Activated naive CD4-positive, alpha-beta T cell (primary cell): ENCODE data around the gene CNNM4.
A peak's percentile ranks its signal among the peaks of the same experiment; 100 is the strongest.

Experiments used
- DNase-seq, 4 experiments: peaks; one replicate each; lab custom pipeline; 2025; lab: John Stamatoyannopoulos, UW

CNNM4 gene

DNA sequence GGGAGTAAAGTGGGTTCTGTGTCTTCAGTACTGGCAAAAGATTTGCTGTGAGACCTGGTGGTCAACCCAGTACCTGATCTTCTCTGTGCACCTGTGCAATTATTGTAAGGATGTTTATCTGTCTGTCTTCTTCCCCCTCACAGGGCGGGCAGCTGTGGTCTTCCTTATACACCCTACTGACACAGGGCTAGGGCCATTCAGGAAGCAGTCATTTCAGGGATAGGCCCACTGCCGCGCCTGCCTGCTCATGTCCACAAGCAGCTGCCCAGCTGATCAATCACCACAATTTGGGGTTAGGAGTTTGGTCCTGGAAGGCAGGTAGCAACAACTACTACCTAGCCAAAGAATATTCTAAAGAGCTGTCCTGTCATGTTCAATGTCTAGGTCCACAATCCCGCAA lies 1.2 kb upstream of the CNNM4 start:
- no peak for DNase-seq

- DNase-seq: peak; percentile 59 to 82 (median 66)
These were observed 507 bp downstream of the CNNM4 start for GRCh38 chr2:96760986-96761832.

DNA sequence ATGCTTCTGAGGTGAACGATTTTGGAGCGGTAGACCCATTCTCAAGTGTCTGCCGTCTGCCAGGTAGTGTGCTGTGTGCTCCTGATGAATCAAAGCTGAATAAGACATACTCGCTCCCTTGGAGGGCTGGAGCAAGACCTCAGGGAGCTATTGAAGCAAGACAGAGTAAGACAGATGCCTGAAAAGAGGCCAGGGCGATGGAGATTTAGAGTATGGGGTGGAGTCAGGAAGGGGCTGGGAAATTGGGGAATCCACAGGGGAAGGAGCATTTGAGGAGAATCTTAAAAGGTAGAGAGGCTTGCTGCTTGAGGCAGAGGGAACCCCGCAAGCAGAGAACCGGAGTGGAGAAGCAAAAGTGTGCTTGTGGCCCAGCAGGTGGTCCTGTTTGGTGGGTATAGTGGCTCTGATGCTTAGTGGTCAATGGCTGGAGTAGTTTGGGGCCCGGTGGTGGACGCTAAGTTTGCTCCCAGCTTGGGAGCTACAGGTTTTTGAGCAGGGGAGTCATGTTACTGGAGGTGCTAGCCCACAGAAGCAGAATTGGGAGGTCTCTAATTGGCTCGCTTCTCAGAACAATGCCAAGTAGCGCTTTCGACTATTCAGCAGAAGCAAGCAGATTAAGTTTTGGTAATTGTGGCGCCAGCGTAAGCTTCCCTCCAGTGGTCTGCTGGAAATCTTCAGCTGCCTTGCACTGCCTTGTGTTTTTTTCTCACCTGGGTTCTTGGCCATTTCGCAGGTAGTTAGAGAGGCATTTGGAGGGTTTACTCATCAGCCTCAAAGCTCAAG lies 2.0 kb downstream of the CNNM4 start:
- no peak for DNase-seq

GRCh38 chr2:96763511-96764252 lies 3.0 kb downstream of the CNNM4 start:
- DNase-seq: peak in 1 of 4 experiments; percentile 4

GRCh38 chr2:96764253-96764637 lies 3.5 kb downstream of the CNNM4 start:
- no peak for DNase-seq

- DNase-seq: no peak
These were observed 6.6 kb downstream of the CNNM4 start for GRCh38 chr2:96767135-96767871.

GRCh38 chr2:96768083-96768561 lies 7.4 kb downstream of the CNNM4 start:
- DNase-seq: no peak

DNA sequence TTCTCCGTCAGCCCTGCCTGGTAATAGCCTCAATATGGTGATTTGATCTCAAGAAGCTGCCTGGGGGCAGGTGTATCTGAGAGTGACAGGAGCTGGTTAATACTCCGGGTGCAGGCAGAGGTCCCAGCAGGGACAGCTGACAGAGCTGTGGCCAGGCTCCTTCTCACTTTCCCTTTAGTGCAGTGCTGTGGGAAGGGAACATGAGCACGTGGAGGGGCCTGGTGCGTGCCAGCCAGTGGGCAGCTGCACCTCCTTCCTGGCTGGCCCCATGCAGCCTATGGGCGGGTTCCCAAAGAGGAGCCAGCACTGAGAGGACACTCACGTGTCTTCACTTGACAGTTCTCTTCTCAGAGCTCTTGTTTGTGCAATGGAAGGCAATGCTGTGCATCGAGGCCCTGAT lies 9.1 kb downstream of the CNNM4 start:
- no peak for DNase-seq

DNA sequence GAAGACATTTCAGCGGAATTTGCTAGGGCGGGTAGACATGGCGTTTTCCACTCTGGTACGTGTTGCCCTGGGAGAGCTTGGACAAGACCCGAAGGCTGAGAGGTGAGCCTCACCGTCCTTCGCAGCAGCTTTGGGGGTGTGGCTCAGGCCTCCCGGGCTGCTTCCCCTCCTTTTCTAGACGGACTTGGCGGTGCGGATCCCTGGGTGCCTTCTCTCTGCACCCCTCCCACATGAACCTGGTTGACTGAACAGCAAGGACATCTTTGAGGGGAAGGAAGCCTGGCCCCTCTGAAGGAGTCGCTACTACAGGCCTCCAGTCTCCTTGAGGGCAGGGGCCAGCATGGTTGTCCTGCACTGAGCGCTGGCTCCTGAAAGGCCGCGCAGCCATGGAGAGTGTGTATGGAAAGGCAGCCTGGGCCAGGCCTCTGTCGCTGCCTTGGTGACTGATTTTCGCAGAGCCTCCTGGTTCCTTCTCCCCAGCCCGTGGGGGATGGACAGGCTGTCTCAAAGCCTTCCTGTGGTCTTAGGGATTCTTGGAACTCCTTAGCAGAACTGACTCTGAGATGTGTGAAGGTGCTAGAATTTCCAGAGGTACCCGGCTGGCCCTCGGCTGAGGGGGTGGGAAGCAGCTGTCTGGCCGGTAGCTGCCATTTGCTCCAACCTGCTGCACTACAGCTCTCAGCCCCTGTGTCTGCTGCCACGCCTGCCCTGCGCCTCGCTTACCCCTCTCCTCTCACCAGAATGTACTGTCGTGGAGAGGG lies 9.9 kb downstream of the CNNM4 start:
- no peak for DNase-seq

- no peak for DNase-seq
These were observed 11.3 kb downstream of the CNNM4 start for GRCh38 chr2:96771796-96772618.

- no peak for DNase-seq
These were observed 12.4 kb downstream of the CNNM4 start for GRCh38 chr2:96772903-96773671.

DNA sequence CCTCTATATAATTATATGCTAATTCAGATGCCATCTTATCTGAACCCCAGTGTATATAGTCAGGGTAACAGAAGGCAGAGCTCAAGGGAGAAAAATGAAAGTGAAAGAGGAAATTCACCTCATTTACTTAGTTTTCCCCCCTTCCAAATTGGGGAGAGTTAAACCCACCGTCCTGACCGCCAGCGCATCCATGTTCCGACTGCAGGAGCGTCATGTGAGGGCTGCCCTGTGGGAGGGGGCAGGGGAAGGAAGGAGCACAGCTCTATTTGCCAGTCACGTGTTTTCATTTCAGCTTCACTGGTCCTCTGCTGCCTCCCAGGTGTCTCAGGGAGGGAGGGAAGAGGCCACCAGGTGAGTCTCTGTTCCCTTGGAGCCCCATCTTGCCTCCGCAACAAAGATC lies 13.2 kb downstream of the CNNM4 start:
- DNase-seq: peak in 1 of 4 experiments; percentile 15

GRCh38 chr2:96775160-96775559 lies 14.5 kb downstream of the CNNM4 start:
- no peak for DNase-seq

- DNase-seq: no peak
These were observed 22.7 kb downstream of the CNNM4 start for GRCh38 chr2:96783388-96783787.

DNA sequence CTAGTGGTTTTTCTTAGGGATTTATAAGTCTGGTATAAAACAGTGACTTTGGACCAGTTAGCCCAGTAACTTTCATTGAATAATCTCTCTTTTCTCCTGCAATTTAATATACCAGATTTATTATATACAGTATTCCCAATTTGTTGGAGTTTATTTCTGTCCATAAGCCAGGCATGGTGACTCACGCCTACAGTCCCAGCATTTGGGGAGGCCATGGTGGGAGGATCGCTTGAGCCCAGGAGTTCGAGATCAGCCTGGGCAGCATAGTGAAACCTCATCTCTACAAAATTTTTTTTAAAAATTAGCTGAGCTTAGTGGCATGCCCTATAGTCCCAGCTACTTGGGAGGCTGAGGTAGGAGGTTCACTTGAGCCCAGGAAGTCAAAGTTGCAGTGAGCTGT lies 26.7 kb downstream of the CNNM4 start:
- no peak for DNase-seq

DNA sequence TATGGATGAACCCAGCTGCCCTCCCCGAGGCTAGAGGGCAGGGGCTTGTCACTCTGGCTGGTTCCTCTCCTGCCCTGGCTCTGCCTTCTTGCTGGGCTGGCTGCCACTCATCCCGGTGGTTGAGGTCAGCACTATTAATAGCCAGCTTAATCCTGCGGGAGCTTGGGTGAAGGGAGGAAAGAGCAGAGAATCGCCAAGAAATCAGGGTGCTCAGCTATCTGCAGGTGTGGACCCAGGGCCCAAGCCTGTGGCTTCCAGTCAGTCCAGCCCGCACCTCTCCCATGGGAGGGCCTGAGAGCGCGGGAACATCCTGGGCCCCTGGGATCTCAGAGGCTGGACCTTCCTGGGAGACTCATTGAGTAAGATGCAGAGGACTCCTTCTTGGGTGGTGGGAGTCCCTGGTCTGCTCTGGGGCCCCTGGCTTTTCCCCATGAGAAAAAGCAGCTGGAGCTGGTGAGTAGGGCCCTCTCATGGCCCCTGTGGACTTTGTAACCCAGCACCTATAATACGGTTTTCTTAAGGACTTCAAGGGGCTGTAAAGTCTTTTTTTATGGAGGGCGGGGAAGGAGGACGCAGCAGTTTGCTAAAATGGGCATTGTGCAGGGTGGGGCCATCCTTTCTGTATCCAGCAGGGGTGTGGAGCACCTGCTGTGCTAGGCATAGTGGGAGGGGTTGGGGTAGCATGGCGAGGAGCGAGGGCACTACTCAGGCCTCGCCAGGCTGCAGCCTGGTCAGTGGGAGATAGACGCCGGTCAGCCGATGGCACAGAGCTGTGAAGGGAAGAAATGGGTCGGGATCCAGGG lies 27.9 kb downstream of the CNNM4 start:
- DNase-seq: no peak

GRCh38 chr2:96789245-96789617 lies 28.5 kb downstream of the CNNM4 start:
- no peak for DNase-seq
